Measurements from ENCODE around the gene SLC2A2.
"Not testable (repeated sequence)": the region's sequence is repeated elsewhere in the genome, so short reads cannot be mapped to it uniquely, and the experiment has no call there.

Gene SLC2A2

GRCh38 chr3:170988378-170988777 is 38.1 kb downstream of the SLC2A2 start:
- DNase-seq (ENCODE audit: low read depth, low spot score) = no peak

- no peak for DNase-seq (ENCODE audit: low read depth, low spot score)
These were observed 41.2 kb downstream of the SLC2A2 start for GRCh38 chr3:170985304-170985703.

- DNase-seq (ENCODE audit: low read depth, low spot score) = no peak
These were observed 43.8 kb downstream of the SLC2A2 start for GRCh38 chr3:170982733-170983132.

- no peak for DNase-seq (ENCODE audit: low read depth, low spot score)
These were observed 46.1 kb downstream of the SLC2A2 start for GRCh38 chr3:170980399-170980798.

- DNase-seq (ENCODE audit: low read depth, low spot score) = no peak
These were observed 48.4 kb downstream of the SLC2A2 start for GRCh38 chr3:170977949-170978745.

GRCh38 chr3:170976190-170976519 is 50.4 kb downstream of the SLC2A2 start:
- DNase-seq (ENCODE audit: low read depth, low spot score) = peak; percentile 25

GRCh38 chr3:170975283-170976189 is 51.0 kb downstream of the SLC2A2 start:
- DNase-seq (ENCODE audit: low read depth, low spot score) = no peak

- no peak for DNase-seq (ENCODE audit: low read depth, low spot score)
These were observed 51.6 kb downstream of the SLC2A2 start for GRCh38 chr3:170974872-170975271.

GRCh38 chr3:170972917-170973316 is 53.6 kb downstream of the SLC2A2 start:
- not testable (repeated sequence) for DNase-seq (ENCODE audit: low read depth, low spot score)

GRCh38 chr3:170967126-170967525 is 59.4 kb downstream of the SLC2A2 start:
- DNase-seq (ENCODE audit: low read depth, low spot score) = no peak

GRCh38 chr3:170966495-170966894 is 60.0 kb downstream of the SLC2A2 start:
- peak; percentile 33 for DNase-seq (ENCODE audit: low read depth, low spot score)

- no peak for DNase-seq (ENCODE audit: low read depth, low spot score)
These were observed 64.1 kb downstream of the SLC2A2 start for GRCh38 chr3:170962411-170962810.

- DNase-seq (ENCODE audit: low read depth, low spot score) = peak; percentile 66
These were observed 64.7 kb downstream of the SLC2A2 start for GRCh38 chr3:170961616-170962400.

- no peak for DNase-seq (ENCODE audit: low read depth, low spot score)
These were observed 67.1 kb downstream of the SLC2A2 start for GRCh38 chr3:170959457-170959856.

- DNase-seq (ENCODE audit: low read depth, low spot score) = no peak
These were observed 69.9 kb downstream of the SLC2A2 start for GRCh38 chr3:170956647-170957046.

GRCh38 chr3:170953736-170954135 is 72.8 kb downstream of the SLC2A2 start:
- DNase-seq (ENCODE audit: low read depth, low spot score) = no peak

- DNase-seq (ENCODE audit: low read depth, low spot score) = no peak
These were observed 73.3 kb downstream of the SLC2A2 start for GRCh38 chr3:170953229-170953628.

- no peak for DNase-seq (ENCODE audit: low read depth, low spot score)
These were observed 77.3 kb downstream of the SLC2A2 start for GRCh38 chr3:170949211-170949610.

- no peak for DNase-seq (ENCODE audit: low read depth, low spot score)
These were observed 79.3 kb downstream of the SLC2A2 start for GRCh38 chr3:170947018-170947769.
